HG02798 (cell line): ENCODE results near the gene PRDX1.
A peak's percentile ranks its signal among the peaks of the same experiment; 100 is the strongest.
"Not testable (repeated sequence)": the region's sequence is repeated elsewhere in the genome, so short reads cannot be mapped to it uniquely, and the experiment has no call there.

ENCODE experiments used
- ATAC-seq: cut with Tn5 transposase; IDR thresholded peaks from one replicate; pipeline ENCODE4 v1.9.1; 2021; ENCODE audit warnings: mild to moderate bottlenecking; ENCODE audit not compliant: unreplicated experiment, poor library complexity

The PRDX1 gene

DNA sequence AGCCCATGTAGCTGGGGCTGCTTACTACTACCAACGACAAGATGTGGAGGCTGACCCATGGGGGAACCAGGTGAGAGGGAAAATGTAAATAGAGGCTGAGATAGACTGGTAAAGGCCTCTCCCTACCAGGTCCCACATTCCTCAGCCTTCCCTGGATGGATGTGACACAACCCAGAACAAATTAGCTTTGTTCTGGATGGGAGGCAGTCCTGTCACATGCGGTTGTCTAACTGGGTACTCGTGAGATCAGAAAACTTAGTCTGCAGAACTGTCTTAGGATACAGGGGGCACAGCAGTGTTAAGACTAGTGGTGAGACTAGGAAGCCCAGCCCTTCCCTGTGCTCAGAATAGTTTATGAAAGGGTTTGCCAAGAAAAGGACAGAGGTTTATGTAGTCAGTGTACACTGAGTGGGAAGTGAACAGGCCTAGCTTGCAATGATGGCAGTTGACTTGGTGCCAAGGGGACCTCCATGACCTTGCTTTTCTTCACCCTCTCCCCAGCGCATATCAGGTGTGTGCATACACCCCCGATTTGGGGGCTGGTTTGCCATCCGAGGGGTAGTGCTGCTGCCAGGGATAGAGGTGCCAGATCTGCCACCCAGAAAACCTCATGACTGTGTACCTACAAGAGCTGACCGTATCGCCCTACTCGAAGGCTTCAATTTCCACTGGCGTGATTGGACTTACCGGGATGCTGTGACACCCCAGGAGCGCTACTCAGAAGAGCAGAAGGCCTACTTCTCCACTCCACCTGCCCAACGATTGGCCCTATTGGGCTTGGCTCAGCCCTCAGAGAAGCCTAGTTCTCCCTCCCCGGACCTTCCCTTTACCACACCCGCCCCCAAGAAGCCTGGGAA is 13.2 kb downstream of the PRDX1 start:
- no peak for ATAC-seq

DNA sequence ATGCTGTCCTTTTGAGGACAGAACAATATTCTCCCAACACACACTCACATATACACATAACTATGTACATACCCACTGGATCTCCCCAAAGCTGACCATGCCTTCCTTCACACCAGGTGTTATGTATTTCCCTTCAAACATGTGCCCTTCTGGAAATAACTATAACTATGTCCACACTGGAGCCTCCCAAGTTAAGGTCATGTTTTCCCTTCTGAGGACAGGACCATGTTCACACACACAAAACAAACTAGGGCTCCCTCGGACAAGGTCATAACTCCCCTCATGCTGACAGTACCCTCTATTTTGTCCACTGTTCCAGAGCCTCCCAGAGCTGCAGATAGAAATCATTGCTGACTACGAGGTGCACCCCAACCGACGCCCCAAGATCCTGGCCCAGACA is 13.8 kb downstream of the PRDX1 start:
- ATAC-seq, result no peak

DNA sequence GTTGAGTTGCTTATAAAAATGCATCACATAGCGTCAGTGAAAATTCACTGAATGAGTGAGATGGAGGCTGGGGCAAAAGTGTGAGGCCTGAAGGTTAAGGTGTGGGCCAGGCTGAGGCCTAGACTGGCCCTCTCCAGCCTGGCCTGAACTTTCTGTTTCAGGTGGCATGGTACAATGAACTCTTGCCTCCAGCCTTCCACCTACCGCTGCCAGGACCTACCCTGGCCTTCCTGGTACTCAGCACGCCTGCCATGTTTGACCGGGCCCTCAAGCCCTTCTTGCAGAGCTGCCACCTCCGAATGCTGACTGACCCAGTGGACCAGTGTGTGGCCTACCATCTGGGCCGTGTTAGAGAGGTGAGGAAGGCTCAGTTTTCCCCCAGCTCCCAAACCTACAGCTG is 14.5 kb downstream of the PRDX1 start:
- ATAC-seq, result no peak

GRCh38 chr1:45503462-45504360 is 18.0 kb downstream of the PRDX1 start:
- no peak for ATAC-seq

DNA sequence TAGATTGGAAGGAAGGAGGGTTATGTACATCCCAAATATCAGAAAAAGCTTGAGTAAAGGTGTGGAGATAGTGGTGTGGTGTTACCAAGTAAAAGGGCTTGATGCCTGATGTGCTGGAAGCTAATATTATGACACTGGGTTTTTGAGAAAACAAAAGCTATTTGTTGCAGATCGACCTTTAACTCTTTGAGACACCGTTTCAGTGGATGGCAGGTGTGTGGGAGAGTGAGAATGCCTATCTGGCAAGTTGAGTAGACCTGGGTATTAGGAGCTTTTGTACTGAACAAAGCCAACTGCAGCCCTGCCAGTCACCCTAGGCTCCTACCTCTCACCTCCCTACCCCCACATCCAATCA is 20.2 kb downstream of the PRDX1 start:
- ATAC-seq, result no peak

GRCh38 chr1:45499415-45499769 is 22.3 kb downstream of the PRDX1 start:
- ATAC-seq, result no peak

DNA sequence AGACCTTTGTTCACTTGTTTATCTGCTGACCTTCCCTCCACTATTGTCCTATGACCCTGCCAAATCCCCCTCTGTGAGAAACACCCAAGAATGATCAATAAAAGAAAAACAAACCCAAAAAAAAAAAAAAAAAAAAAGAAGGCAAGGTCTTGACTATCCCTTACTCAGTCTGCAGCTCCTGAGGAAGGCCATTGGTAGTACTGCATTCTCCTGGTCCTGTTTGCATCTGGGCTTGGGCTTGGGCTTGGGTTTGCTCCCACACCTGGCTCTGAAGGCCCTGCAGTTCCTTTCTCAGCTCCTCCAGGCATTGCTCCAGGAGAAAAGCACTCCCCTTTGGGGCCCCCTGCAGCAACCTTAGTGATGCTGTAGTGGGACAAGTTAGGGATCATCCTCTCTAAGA is 23.4 kb downstream of the PRDX1 start:
- no peak for ATAC-seq

GRCh38 chr1:45493116-45493697 is 28.5 kb downstream of the PRDX1 start:
- ATAC-seq, result no peak

GRCh38 chr1:45492691-45493090 is 29.0 kb downstream of the PRDX1 start:
- ATAC-seq, result no peak

- ATAC-seq, result no peak
These were observed 30.0 kb downstream of the PRDX1 start for GRCh38 chr1:45491487-45492260.

- ATAC-seq, result peak; percentile 92
These were observed 30.8 kb downstream of the PRDX1 start, which contains the start of gene TESK2 for GRCh38 chr1:45490626-45491486. Gene TESK2 (minus strand): TSS chr1:45491163. CDS start chr1:45457785, 33,378 bp downstream.

DNA sequence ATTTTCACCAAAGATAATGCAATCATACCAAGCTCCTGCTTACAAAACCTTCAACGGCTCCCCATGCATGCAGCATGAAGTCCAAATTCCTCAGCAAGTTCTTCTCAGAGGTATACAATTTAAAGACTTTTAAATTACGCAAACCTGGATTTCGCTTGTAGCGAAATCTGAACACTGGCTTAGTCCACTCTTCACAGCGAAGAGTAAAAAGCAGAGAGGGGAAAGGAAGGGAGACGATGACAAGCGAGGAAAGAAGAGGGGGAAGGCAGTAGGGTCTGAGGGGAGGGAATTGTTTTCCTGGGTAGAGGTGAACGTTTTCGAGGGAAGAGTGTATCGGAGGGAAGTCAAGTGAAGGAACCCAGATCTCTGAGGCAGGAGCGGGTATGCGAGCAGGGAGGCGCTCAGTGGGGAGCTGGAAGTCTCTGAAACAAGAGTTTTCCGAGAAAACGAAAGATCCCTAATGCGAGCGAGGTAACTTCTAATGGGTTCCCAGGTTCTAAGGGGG is 31.5 kb downstream of the PRDX1 start:
- no peak for ATAC-seq

GRCh38 chr1:45489379-45489778 is 32.3 kb downstream of the PRDX1 start:
- ATAC-seq, result not testable (repeated sequence)

DNA sequence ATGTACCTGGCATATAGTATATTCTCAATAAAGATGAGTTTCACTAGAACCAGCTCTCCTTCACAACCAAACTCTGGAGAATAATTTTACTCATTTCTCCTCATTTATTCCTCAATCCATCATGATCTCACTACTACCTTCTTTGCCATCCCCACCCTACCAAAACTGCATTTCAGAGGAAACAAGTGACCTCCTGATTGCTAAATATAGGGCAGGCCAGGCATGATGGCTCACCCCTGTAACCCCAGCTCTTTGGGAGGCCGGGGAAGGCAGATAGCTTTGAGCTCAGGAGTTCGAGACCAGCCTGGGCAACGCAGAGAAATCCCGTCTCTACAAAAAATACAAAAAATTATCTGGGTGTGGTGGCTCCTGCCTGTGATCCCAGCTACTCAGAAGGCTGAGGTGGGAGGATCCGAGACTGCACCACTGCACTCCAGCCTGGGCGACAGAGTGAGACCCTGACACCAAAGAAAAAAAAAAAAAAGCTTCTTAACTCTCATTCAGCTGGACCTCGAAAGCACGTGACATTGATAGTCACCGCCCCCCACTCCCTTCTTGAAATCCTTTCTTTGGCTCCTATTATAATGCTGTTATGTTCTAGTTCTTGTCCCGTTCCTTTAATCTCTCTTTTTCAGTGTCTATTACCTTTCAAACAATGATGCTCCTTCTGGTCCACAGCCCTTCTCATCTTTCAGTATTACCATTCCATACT is 32.9 kb downstream of the PRDX1 start:
- no peak for ATAC-seq

DNA sequence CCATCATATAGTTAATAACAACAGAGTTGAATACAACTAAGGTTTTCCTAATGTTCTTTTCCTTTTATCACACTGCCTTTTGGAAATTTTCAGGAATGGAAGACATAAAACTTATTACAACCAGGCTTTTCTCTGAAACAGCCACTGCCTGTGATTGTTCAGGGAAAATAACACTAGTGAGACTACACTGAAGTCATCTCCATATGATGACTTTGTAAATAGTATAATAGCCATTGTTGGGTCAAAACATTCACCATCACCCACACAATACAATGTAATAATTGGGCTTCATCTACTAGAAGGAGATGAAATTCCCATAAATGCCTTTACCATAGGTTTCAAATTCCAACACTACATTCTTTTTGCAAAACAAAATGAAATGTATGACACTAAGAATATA is 35.7 kb downstream of the PRDX1 start:
- no peak for ATAC-seq

DNA sequence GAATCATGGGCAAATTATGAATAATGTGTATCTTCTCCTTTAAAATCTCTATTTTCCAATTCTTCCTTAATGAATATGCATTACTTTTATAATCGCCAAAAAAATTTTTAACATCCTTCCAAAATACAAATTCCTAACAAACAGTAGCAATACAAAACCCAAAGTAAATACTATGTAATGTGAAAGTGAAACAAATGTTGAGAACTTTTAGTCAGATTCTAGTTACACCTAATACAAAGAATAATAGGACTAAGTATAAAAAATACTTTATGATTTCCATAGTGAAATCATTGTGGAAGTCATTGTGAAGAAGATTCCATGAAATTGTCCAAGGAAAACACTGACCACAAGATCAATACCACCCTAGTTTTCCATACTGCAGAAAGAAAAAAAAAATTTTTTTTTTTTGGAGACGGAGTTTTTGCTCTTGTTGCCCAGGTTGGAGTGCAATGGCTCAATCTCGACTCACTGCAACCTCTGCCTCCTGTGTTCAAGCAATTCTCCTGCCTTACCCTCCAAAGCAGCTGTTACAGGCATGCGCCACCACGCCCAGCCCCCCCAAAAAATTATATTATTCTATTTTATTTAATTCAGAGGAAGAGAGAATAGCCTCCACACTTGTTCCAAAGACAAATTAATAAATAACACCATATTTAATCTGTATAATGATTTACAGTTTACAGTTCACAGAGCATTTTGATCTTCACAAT is 42.5 kb downstream of the PRDX1 start:
- no peak for ATAC-seq

- ATAC-seq, result no peak
These were observed 43.4 kb downstream of the PRDX1 start for GRCh38 chr1:45478121-45478814.
